Testis (tissue), 3 donors: ENCODE results near the gene ARHGEF28. TPM values are rescaled to one million over a fixed set of nuclear protein-coding genes. Genes with fewer than 3 reads are reported as not detected.

Experiments used
- DNase-seq: peaks from one replicate; pipeline ENCODE4 v3.0.0-alpha.2; 2019
- H3K27ac ChIP-seq, 2 donors: fragments of 200-600 bp; sonication (generic); one replicate each; pipeline ENCODE4 v1.5.1; 2019
- H3K27me3 ChIP-seq: fragments of 200-600 bp; sonication (generic); one replicate; pipeline ENCODE4 v1.5.1; 2019
- H3K36me3 ChIP-seq: fragments of 200-600 bp; sonication (generic); one replicate; pipeline ENCODE4 v1.5.1; 2017; ENCODE audit warnings: low read depth; ENCODE audit errors: missing control alignments
- H3K4me1 ChIP-seq: fragments of 200-600 bp; sonication (generic); one replicate; pipeline ENCODE4 v1.5.1; 2019
- H3K4me3 ChIP-seq, 2 donors: fragments of 200-600 bp; sonication (generic); one replicate each; pipeline ENCODE4 v1.5.1; 2017 to 2019
- H3K9me3 ChIP-seq: fragments of 200-600 bp; sonication (generic); one replicate; pipeline ENCODE4 v1.5.1; 2017
- CTCF ChIP-seq, 3 experiments: fragments of 450-650 bp in 2 of 3; fragments of 200-600 bp in 1 of 3; sonication (generic) in 1 of 3; IDR thresholded peaks; one replicate each; pipeline ENCODE4 v1.5.1; 2016 to 2019; ENCODE audit warnings: antibody characterized with exemption in 3 of 3, mild to moderate bottlenecking in 2 of 3, moderate library complexity in 1 of 3
- POLR2A ChIP-seq: fragments of 450-650 bp; IDR thresholded peaks from one replicate; pipeline ENCODE4 v1.6.1; 2017; ENCODE audit warnings: antibody characterized with exemption, mild to moderate bottlenecking, moderate library complexity
- WGBS, 2 donors: methylation state at CpG; one replicate each; pipeline ENCODE4 v1.1.5; 2018; 5-methylcytosine and 5-hydroxymethylcytosine counted together
- intact Hi-C: fragments of 100-400 bp; cut with DNase I; formaldehyde crosslinking; loops from one replicate; pipeline ENCODE4 v1.15.1; 2023; ENCODE audit warnings: low total_unique reads
- polyA plus RNA-seq: library from polyadenylated mRNA; stranded (reverse); fragments of 350-450 nt; fragmentation: Illumina TruSeq; extraction: RNeasy Lipid Tissue Mini Kit (QIAGEN cat#74804); gene quantifications from one replicate; pipeline ENCODE4 v1.2.3, GENCODE V29; 2014; ENCODE audit warnings: low read depth, low replicate concordance; ENCODE audit not compliant: insufficient read depth
- total RNA-seq, 2 donors: library from RNA; depleted of rRNA; stranded (reverse); fragments of >200 nt; gene quantifications; one replicate each; pipeline ENCODE4 v1.2.3, GENCODE V29; 2016

ARHGEF28 gene
- total and polyA plus RNA-seq, 3 donors from 2014 or later: 3.9 to 8.7 (median 8.0) TPM

DNA sequence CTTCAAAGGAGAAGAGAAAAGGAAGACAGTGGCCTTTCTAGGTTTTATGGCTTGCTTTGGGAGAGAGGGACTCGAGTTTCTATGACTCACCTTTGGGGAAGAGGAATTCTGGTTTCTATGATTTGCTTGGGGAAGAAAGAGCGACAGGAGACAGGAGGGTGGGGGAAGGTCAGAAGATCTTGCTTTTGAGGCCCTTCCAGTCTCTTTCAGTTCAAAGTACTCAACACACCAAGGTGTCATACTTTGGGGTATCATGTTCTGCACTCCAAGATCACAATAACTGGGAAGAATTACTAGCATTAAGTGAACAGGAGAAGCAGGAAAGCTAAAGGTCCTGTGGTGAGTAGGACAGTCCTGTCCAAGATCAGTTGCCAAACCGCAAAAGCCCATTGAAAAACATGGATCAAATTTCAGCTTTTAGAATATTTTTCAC lies 324.5 kb downstream of the ARHGEF28 start:
- intact Hi-C loops: no loop called here
- Histone ChIP-seq H3K4me1 (peaks cover 4% of the 10 kb centered on the region), H3K36me3 (no peaks in the 10 kb centered on the region), H3K27ac (no peak overlapping the region), H3K4me3 (no peak overlapping the region), H3K9me3 (no peaks in the 10 kb centered on the region), H3K27me3 (no peaks in the 10 kb centered on the region)
- WGBS, 2 donors: 27 to 62% methylated on average over 3 of the region's 3 CpGs
- TF ChIP-seq POLR2A (no peak), CTCF (IDR thresholded peaks at IDR 0.05) (no peak)
- no peak for DNase-seq

DNA sequence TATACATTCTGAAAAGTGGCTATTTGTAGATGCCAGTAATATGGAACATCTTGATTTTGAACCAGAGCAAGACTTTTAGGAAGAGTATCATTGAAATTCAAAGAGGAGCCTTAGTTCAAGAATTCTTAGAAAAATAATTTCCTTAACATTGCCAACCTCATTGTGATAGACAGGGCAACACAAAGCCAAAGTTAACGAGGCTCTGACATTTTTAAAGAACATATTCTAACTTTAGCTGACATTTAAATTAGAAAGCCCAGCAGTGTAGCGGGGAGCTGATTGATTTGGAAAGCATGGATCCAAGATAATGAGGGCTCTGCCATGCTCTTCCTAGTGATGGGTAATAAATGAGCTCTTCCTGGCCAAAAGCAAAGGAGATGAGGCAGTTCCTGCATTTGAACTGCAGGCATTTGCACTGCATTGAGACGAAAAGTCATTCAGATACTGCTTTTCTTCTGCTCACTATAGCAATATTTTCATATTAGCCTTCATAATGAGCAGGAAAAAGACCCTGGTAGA lies 325.0 kb downstream of the ARHGEF28 start:
- no peak overlapping the region for H3K27ac ChIP-seq
- no peak overlapping the region for H3K4me3 ChIP-seq
- no peaks in the 10 kb centered on the region for H3K27me3 ChIP-seq
- TF ChIP-seq CTCF (IDR thresholded peaks at IDR 0.05) (no peak), POLR2A (no peak)
- DNase-seq: no peak
- H3K4me1 ChIP-seq: peaks cover 5% of the 10 kb centered on the region
- 90 to 93% methylated on average over 3 of the region's 3 CpGs for WGBS, 2 donors
- H3K36me3 ChIP-seq: no peaks in the 10 kb centered on the region
- H3K9me3 ChIP-seq: no peaks in the 10 kb centered on the region
- intact Hi-C loops: no loop called here

DNA sequence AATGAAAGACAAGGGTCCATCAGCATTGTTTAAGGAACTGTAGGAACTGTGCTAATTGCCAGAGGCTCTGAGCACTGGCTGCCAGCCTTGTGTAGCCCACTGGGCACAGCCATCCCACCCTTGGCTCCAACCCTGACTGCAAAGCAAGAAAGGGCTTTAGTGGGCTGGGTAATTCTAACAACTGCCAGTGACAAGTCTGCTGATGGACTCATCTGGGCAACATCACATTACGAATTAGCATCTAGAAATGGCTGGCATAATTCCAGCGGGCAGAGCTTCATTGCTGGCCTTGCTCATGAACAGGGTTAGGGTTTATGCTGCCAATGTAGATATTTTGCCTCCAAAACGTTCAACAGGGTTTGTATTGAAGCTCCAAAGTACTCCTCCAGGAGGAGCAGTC lies 326.9 kb downstream of the ARHGEF28 start:
- H3K27ac ChIP-seq: no peak overlapping the region
- H3K27me3 ChIP-seq: no peaks in the 10 kb centered on the region
- H3K4me3 ChIP-seq: no peak overlapping the region
- H3K4me1 ChIP-seq: peaks cover 7% of the 10 kb centered on the region
- no peak for TF ChIP-seq CTCF (IDR thresholded peaks at IDR 0.05)
- TF ChIP-seq POLR2A: no peak
- no peak for DNase-seq
- no peaks in the 10 kb centered on the region for H3K36me3 ChIP-seq
- no peaks in the 10 kb centered on the region for H3K9me3 ChIP-seq
- WGBS, 2 donors: 59 to 66% methylated on average over 3 of the region's 3 CpGs
- intact Hi-C loops: no loop called here

DNA sequence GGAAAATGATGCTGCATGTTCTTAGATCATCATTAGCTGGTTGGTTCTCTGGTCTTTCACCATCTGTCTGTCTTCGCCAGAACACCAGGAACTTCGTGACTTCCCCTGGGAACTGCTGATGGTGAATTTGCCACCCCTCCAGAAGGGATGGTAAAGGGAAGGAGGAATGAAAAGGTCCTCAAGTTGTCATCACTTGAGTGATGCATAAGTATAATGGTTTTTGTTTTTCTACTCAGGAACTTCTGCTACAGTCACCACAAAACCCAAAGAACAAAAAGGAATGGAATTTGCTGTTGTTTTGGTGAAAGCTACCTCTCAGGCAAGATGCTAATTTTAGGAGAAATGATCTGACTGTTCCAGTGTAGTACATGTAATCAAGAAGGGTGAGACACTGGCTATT lies 328.4 kb downstream of the ARHGEF28 start:
- WGBS, 2 donors: 70 to 77% methylated on average over 2 of the region's 2 CpGs
- intact Hi-C loops: no loop called here
- no peak for DNase-seq
- Histone ChIP-seq H3K4me1 (peaks cover 7% of the 10 kb centered on the region), H3K27ac (no peak overlapping the region), H3K4me3 (no peak overlapping the region), H3K27me3 (no peaks in the 10 kb centered on the region), H3K36me3 (no peaks in the 10 kb centered on the region), H3K9me3 (no peaks in the 10 kb centered on the region)
- TF ChIP-seq CTCF (IDR thresholded peaks at IDR 0.05): no peak

DNA sequence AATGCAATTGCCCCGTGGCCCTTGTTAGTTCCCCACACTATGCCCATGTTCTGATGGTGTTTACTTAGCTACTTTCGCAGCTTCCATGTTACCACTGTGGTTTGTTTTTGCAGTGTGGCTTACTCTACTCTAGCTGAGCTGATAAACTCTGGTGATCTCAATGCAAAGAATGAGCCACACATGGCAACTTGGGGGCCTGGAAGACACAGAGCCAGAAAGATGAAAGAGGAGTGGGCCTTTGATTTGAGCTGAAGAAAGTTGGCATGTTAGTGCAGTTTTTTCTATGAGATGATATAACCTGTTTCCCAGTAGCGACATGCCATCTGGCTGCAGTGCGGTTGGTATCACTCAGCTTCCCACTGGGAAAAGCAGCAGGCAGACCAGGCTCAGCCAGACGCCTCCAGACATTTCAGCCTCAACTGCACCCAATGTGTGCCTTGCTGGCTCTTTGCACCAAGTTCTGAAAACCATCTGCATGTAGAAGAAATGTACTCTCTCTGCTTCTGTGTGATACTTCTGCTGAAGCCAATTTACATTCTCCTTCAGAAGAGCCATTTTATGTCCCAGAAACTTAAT lies 329.4 kb downstream of the ARHGEF28 start:
- TF ChIP-seq POLR2A: no peak
- no peak for TF ChIP-seq CTCF (IDR thresholded peaks at IDR 0.05)
- DNase-seq: no peak
- no peaks in the 10 kb centered on the region for H3K27me3 ChIP-seq
- intact Hi-C loops: no loop called here
- H3K9me3 ChIP-seq: no peaks in the 10 kb centered on the region
- no peaks in the 10 kb centered on the region for H3K36me3 ChIP-seq
- no peak overlapping the region for H3K4me3 ChIP-seq
- H3K4me1 ChIP-seq: peaks cover 7% of the 10 kb centered on the region
- WGBS, 2 donors: 71 to 79% methylated on average over 5 of the region's 5 CpGs
- H3K27ac ChIP-seq: no peak overlapping the region
